Measurements from ENCODE around the gene RGS10. TPM values are rescaled to one million over a fixed set of nuclear protein-coding genes. Genes with fewer than 3 reads are reported as not detected.
A peak's percentile ranks its signal among the peaks of the same experiment; 100 is the strongest.

Gene RGS10
- total RNA-seq, 1 experiment from 2014 or later: 16.6 TPM

DNA sequence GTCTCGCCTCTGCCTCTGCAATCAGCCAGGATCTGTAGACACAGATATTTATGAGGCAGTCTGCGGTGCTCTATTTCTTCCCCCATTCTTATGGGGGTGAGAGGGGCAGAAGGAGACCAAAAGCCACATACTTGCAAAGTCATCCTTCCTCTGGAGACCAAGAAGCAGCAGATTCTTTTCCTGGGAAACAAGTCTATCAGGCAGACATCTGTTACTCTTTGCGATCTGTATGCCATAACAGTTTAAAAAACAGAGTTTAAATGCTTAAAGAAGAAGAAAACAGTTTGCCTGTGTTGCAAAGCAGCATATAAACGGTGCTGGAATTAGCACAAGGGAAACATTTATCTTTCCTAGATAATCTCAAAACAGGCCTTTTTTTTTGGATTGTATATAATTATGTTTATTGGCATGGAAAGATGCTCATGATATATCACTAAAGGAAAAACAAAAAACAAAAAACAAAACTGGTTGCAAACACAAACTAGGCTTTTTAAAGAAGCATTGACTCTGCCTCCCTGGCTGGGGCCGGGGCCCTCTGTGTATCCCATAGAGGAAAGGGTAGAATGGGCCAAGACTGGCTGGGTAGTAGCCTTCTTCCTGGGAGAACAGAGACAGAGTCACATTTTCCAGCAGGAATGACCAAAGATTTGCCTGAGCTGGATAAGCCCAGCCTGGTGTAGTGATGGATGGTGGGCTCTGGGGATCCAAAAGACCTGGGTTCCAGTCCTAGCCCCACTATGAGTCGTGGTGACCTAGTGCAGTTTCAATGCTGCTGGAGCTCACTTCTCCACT lies 50.4 kb downstream of the RGS10 start:
- BruUV-seq (replicated peaks): no TSS peak
- Histone ChIP-seq H3K9me3 (ENCODE audit: low read depth, low read length, poor library complexity, severe bottlenecking) (no peaks in the 10 kb centered on the region), H3K36me3 (ENCODE audit: insufficient read depth, low read length, poor library complexity, severe bottlenecking) (no peaks in the 10 kb centered on the region), H3K27ac (ENCODE audit: low read depth, low read length, poor library complexity, severe bottlenecking) (no peak overlapping the region), H3K4me1 (ENCODE audit: insufficient read depth, low read length, poor library complexity, severe bottlenecking) (peaks cover 6% of the 10 kb centered on the region), H3K27me3 (replicated peaks; ENCODE audit: insufficient read depth, low read depth, low read length, poor library complexity) (no peaks in the 10 kb centered on the region), H3K4me3 (ENCODE audit: low read depth, low read length, poor library complexity, severe bottlenecking) (no peak overlapping the region)
- intact Hi-C loops (cut with micrococcal nuclease; ENCODE audit: unreplicated experiment): no loop called here
- no peak for DNase-seq (ENCODE audit: low spot score)
- no peak for TF ChIP-seq EZH2 (IDR thresholded peaks at IDR 0.05; ENCODE audit: borderline replicate concordance, low read depth, low read length, poor library complexity, severe bottlenecking)
- TF ChIP-seq, protein P1, sequence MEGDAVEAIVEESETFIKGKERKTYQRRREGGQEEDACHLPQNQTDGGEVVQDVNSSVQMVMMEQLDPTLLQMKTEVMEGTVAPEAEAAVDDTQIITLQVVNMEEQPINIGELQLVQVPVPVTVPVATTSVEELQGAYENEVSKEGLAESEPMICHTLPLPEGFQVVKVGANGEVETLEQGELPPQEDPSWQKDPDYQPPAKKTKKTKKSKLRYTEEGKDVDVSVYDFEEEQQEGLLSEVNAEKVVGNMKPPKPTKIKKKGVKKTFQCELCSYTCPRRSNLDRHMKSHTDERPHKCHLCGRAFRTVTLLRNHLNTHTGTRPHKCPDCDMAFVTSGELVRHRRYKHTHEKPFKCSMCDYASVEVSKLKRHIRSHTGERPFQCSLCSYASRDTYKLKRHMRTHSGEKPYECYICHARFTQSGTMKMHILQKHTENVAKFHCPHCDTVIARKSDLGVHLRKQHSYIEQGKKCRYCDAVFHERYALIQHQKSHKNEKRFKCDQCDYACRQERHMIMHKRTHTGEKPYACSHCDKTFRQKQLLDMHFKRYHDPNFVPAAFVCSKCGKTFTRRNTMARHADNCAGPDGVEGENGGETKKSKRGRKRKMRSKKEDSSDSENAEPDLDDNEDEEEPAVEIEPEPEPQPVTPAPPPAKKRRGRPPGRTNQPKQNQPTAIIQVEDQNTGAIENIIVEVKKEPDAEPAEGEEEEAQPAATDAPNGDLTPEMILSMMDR (conservative IDR thresholded peaks at IDR 0.05; ENCODE audit: low read depth, low read length): no peak
- ChIA-PET POLR2A (ENCODE audit: low non-redundant PET) (no interaction called here), CTCF (no interaction called here)

DNA sequence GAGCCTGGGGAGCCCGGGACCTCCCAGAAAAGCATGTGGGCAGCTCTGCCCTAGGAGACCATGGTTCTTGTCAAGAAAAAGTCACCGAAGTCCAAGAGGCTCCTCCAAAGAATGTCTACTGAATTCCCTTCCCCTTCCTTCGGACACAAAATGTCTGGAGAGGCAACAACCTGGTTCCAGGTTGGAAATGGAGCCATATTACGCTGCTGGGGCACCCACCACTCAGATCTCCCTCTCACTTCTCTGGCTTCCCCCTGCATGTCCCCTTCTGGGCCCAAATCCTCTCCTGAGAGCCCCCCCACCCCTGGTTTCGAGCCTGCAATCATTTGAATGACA lies 52.6 kb downstream of the RGS10 start:
- ChIA-PET CTCF (interaction anchor here (0.6 to 2.3 kb wide), 5 partner anchors 9 to 294 kb away, joined by 4 to 29 read pairs (median 7); partner anchors contain the start of gene GRK5), POLR2A (ENCODE audit: low non-redundant PET) (interaction anchor here (0.7 kb wide), 1 partner anchor 35 kb away, joined by 4 read pairs; no protein-coding TSS in a partner anchor)
- no peak for DNase-seq (ENCODE audit: low spot score)
- no peak overlapping the region for H3K4me3 ChIP-seq (ENCODE audit: low read depth, low read length, poor library complexity, severe bottlenecking)
- H3K27me3 ChIP-seq (replicated peaks; ENCODE audit: insufficient read depth, low read depth, low read length, poor library complexity): no peaks in the 10 kb centered on the region
- peaks cover 6% of the 10 kb centered on the region for H3K4me1 ChIP-seq (ENCODE audit: insufficient read depth, low read length, poor library complexity, severe bottlenecking)
- TF ChIP-seq EZH2 (IDR thresholded peaks at IDR 0.05; ENCODE audit: borderline replicate concordance, low read depth, low read length, poor library complexity, severe bottlenecking): no peak
- TF ChIP-seq, protein P1 (conservative IDR thresholded peaks at IDR 0.05; ENCODE audit: low read depth, low read length): peak; percentile 16; the same call in 1 of the 2 replicates
- no TSS peak for BruUV-seq (replicated peaks)
- H3K9me3 ChIP-seq (ENCODE audit: low read depth, low read length, poor library complexity, severe bottlenecking): no peaks in the 10 kb centered on the region
- H3K36me3 ChIP-seq (ENCODE audit: insufficient read depth, low read length, poor library complexity, severe bottlenecking): no peaks in the 10 kb centered on the region
- intact Hi-C loops (cut with micrococcal nuclease; ENCODE audit: unreplicated experiment): loop anchor here (1.0 kb wide), 1 partner anchor 291 kb away; no protein-coding TSS in a partner anchor
- no peak overlapping the region for H3K27ac ChIP-seq (ENCODE audit: low read depth, low read length, poor library complexity, severe bottlenecking)

DNA sequence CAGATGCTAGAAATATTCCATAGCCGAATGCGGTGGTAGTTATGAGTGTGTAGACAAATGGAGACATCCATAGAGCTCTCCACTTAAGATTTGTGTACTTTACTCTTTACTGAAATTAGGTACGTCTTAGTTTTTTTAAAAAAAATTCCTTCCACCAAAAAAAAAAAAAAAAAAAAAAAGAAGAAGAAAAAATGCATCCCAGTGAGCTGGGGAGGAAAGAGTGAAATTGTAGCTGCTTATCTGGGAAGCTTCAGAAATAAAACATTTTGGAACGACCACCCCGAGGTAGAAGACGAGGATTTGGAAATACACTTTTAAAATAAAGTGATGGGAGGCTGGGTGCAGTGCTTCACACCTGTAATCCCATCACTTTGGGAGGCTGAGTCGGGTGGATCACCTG lies 53.8 kb downstream of the RGS10 start:
- CTCF ChIA-PET: interaction anchor here (0.7 to 2.3 kb wide), 3 partner anchors 158 to 289 kb away, joined by 4 to 29 read pairs (median 13); partner anchors contain the start of gene GRK5
- no TSS peak for BruUV-seq (replicated peaks)
- POLR2A ChIA-PET (ENCODE audit: low non-redundant PET): no interaction called here

More for the DNA sequence above, 53.8 kb downstream of the RGS10 start:
- TF ChIP-seq EZH2 (IDR thresholded peaks at IDR 0.05; ENCODE audit: borderline replicate concordance, low read depth, low read length, poor library complexity, severe bottlenecking): no peak
- TF ChIP-seq, protein P1 (conservative IDR thresholded peaks at IDR 0.05; ENCODE audit: low read depth, low read length): no peak
- no peak for DNase-seq (ENCODE audit: low spot score)
- H3K27me3 ChIP-seq (replicated peaks; ENCODE audit: insufficient read depth, low read depth, low read length, poor library complexity): no peaks in the 10 kb centered on the region
- no peak overlapping the region for H3K27ac ChIP-seq (ENCODE audit: low read depth, low read length, poor library complexity, severe bottlenecking)
- no peak overlapping the region for H3K4me3 ChIP-seq (ENCODE audit: low read depth, low read length, poor library complexity, severe bottlenecking)
- H3K9me3 ChIP-seq (ENCODE audit: low read depth, low read length, poor library complexity, severe bottlenecking): no peaks in the 10 kb centered on the region
- peaks cover 6% of the 10 kb centered on the region for H3K4me1 ChIP-seq (ENCODE audit: insufficient read depth, low read length, poor library complexity, severe bottlenecking)
- no peaks in the 10 kb centered on the region for H3K36me3 ChIP-seq (ENCODE audit: insufficient read depth, low read length, poor library complexity, severe bottlenecking)
- intact Hi-C loops (cut with micrococcal nuclease; ENCODE audit: unreplicated experiment): loop anchor here (1.0 kb wide), 1 partner anchor 289 kb away; no protein-coding TSS in a partner anchor
